Transverse colon (tissue), 4 donors: ENCODE measurements around the gene SETD1B. TPM values are rescaled to one million over a fixed set of nuclear protein-coding genes. Genes with fewer than 3 reads are reported as not detected.

Experiments used
- DNase-seq: peaks from one replicate; pipeline ENCODE4 v3.0.0-alpha.2; 2019
- H3K27ac ChIP-seq, 4 donors: fragments of 200-600 bp; sonication (generic); 2 replicates each; pipeline ENCODE4 v1.5.1; 2016 to 2018; ENCODE audit warnings: inconsistent platforms in 4 of 4
- H3K27me3 ChIP-seq: fragments of 200-600 bp; sonication (generic); 2 replicates; pipeline ENCODE4 v1.5.1; 2017; ENCODE audit warnings: inconsistent platforms
- H3K36me3 ChIP-seq, 4 donors: fragments of 200-600 bp; sonication (generic); 2 replicates each; pipeline ENCODE4 v1.5.1; 2017 to 2019; ENCODE audit warnings: inconsistent platforms in 4 of 4
- H3K4me1 ChIP-seq, 4 donors: fragments of 200-600 bp; sonication (generic); 2 replicates each; pipeline ENCODE4 v1.5.1; 2017 to 2020; ENCODE audit warnings: inconsistent platforms in 4 of 4
- H3K4me3 ChIP-seq, 4 donors: fragments of 200-600 bp; sonication (generic); 1 replicate in 1 of 4; 2 replicates in 3 of 4; pipeline versions ENCODE4 v1.5.1 to v1.6.1; 2017 to 2019; ENCODE audit warnings: inconsistent platforms in 4 of 4
- H3K9me3 ChIP-seq, 2 donors: fragments of 200-600 bp; sonication (generic); 2 replicates each; pipeline ENCODE4 v1.5.1; 2017 to 2019; ENCODE audit warnings: inconsistent platforms in 2 of 2
- CTCF ChIP-seq, 5 experiments: fragments of 200-600 bp in 3 of 5; fragments of 450-650 bp in 2 of 5; sonication (generic) in 3 of 5; IDR thresholded peaks; 1 replicate in 2 of 5; 2 replicates in 3 of 5; pipeline ENCODE4 v1.5.1; 2016 to 2017; ENCODE audit warnings: antibody characterized with exemption in 5 of 5, inconsistent platforms in 3 of 5, mild to moderate bottlenecking in 2 of 5, moderate library complexity in 1 of 5
- EP300 ChIP-seq: sonication (generic); formaldehyde crosslinking; IDR thresholded peaks from one replicate; pipeline ENCODE4 v1.6.1; 2017; ENCODE audit warnings: antibody characterized with exemption, low read depth
- POLR2A ChIP-seq: fragments of 450-650 bp; IDR thresholded peaks from one replicate; pipeline ENCODE4 v1.6.1; 2016; ENCODE audit warnings: antibody characterized with exemption, mild to moderate bottlenecking, moderate library complexity
- POLR2AphosphoS5 ChIP-seq, 3 donors: sonication (generic); formaldehyde crosslinking; IDR thresholded peaks; one replicate each; pipeline ENCODE4 v1.6.1; 2016; ENCODE audit warnings: antibody characterized with exemption in 3 of 3
- WGBS, 2 donors: methylation state at CpG; one replicate each; pipeline ENCODE4 v1.1.5; 2018; ENCODE audit warnings: low coverage in 1 of 2; 5-methylcytosine and 5-hydroxymethylcytosine counted together
- in situ Hi-C, 4 donors: fragments of 200-750 bp; cut with MboI; loops; one replicate each; pipeline versions ENCODE4 v1.15.0 to v1.15.1; 2017; ENCODE audit warnings: low sequenced_read_pairs in 3 of 4, low pct_ligation_motif_present in 1 of 4, low pct_unique_long_range_greater_than_20kb in 1 of 4
- intact Hi-C: fragments of 100-400 bp; cut with DNase I; formaldehyde crosslinking; loops from one replicate; pipeline ENCODE4 v1.15.1; 2023; ENCODE audit warnings: low total_unique reads
- total RNA-seq, 4 donors: library from RNA; depleted of rRNA; stranded (reverse); fragments of >200 nt; gene quantifications; one replicate each; pipeline ENCODE4 v1.1.0, GENCODE V29; 2016

SETD1B gene
- total RNA-seq, 4 donors from 2014 or later, result 13.4 to 39.6 (median 15.2) TPM

GRCh38 chr12:121831571-121832245, 27.9 kb downstream of the SETD1B start:
- Histone ChIP-seq H3K27ac (no peak overlapping the region), H3K4me1 (no peaks in the 10 kb centered on the region), H3K9me3 (no peaks in the 10 kb centered on the region), H3K36me3 (peaks cover 0 to 43% (median 20%) of the 10 kb centered on the region in 4 donors), H3K27me3 (no peaks in the 10 kb centered on the region), H3K4me3 (no peak overlapping the region)
- intact Hi-C loops, result no loop called here
- no peak for TF ChIP-seq POLR2AphosphoS5 (IDR thresholded peaks at IDR 0.05)
- TF ChIP-seq POLR2A, result no peak
- TF ChIP-seq CTCF (IDR thresholded peaks at IDR 0.05), result no peak
- TF ChIP-seq EP300, result no peak
- in situ Hi-C loops, result no loop called here
- WGBS, 2 donors, result 90 to 94% methylated on average over 16 to 19 of the region's 19 CpGs
- DNase-seq, result no peak

- in situ Hi-C loops, result no loop called here
- 72 to 74% methylated on average over 4 of the region's 4 CpGs for WGBS, 2 donors
- peaks cover 0 to 13% (median 8%) of the 10 kb centered on the region in 4 donors for H3K4me1 ChIP-seq
- no peaks in the 10 kb centered on the region for H3K9me3 ChIP-seq
- no peak overlapping the region for H3K4me3 ChIP-seq
- no peak overlapping the region for H3K27ac ChIP-seq
- intact Hi-C loops, result no loop called here
- no peaks in the 10 kb centered on the region for H3K36me3 ChIP-seq
- DNase-seq, result no peak
- TF ChIP-seq POLR2AphosphoS5 (IDR thresholded peaks at IDR 0.05) (no peak), CTCF (IDR thresholded peaks at IDR 0.05) (no peak), POLR2A (no peak), EP300 (no peak)
- H3K27me3 ChIP-seq, result no peaks in the 10 kb centered on the region
These were observed 33.9 kb downstream of the SETD1B start for GRCh38 chr12:121837680-121838079.

- WGBS, 2 donors, result 79% methylated on average over 5 of the region's 5 CpGs; no CpG with 5 or more reads in 1 of the 2 donors
- in situ Hi-C loops (no loop called here), intact Hi-C loops (no loop called here)
- Histone ChIP-seq H3K27ac (no peak overlapping the region), H3K9me3 (no peaks in the 10 kb centered on the region), H3K27me3 (no peaks in the 10 kb centered on the region), H3K36me3 (no peaks in the 10 kb centered on the region), H3K4me1 (peaks cover 0 to 13% (median 8%) of the 10 kb centered on the region in 4 donors), H3K4me3 (no peak overlapping the region)
- TF ChIP-seq POLR2A (no peak), EP300 (no peak), CTCF (IDR thresholded peaks at IDR 0.05) (no peak), POLR2AphosphoS5 (IDR thresholded peaks at IDR 0.05) (no peak)
- DNase-seq, result no peak
These were observed 34.3 kb downstream of the SETD1B start for GRCh38 chr12:121838126-121838525.

- H3K4me3 ChIP-seq, result peak overlapping the region; percentile 34 to 84 (median 44)
- WGBS, 2 donors, result 10 to 40% methylated on average over 11 to 52 of the region's 53 CpGs
- in situ Hi-C loops, result no loop called here
- peak; percentile 100 for DNase-seq
- H3K36me3 ChIP-seq, result no peaks in the 10 kb centered on the region
- no peak for TF ChIP-seq EP300
- peak; percentile 55 for TF ChIP-seq POLR2A
- TF ChIP-seq CTCF (IDR thresholded peaks at IDR 0.05), result peak; percentile 46 to 80 (median 58)
- TF ChIP-seq POLR2AphosphoS5 (IDR thresholded peaks at IDR 0.05), result peak; percentile 66 to 76 (median 72)
- intact Hi-C loops, result no loop called here
- peaks cover 0 to 13% (median 8%) of the 10 kb centered on the region in 4 donors for H3K4me1 ChIP-seq
- H3K27me3 ChIP-seq, result no peaks in the 10 kb centered on the region
- H3K27ac ChIP-seq, result peak overlapping the region; percentile 75 to 80 (median 77)
- H3K9me3 ChIP-seq, result no peaks in the 10 kb centered on the region
These were observed 35.5 kb downstream of the SETD1B start for GRCh38 chr12:121839106-121839992.
